ENCODE measurements around the gene CHST12. TPM values are rescaled to one million over a fixed set of nuclear protein-coding genes. Genes with fewer than 3 reads are reported as not detected.

CHST12 gene
- total and polyA plus RNA-seq, 10 of the 15 experiments (the other 5 are each of a cell fraction or from before 2014, with no cell fraction given): 0.05 to 14.2 (median 3.3) TPM

DNA sequence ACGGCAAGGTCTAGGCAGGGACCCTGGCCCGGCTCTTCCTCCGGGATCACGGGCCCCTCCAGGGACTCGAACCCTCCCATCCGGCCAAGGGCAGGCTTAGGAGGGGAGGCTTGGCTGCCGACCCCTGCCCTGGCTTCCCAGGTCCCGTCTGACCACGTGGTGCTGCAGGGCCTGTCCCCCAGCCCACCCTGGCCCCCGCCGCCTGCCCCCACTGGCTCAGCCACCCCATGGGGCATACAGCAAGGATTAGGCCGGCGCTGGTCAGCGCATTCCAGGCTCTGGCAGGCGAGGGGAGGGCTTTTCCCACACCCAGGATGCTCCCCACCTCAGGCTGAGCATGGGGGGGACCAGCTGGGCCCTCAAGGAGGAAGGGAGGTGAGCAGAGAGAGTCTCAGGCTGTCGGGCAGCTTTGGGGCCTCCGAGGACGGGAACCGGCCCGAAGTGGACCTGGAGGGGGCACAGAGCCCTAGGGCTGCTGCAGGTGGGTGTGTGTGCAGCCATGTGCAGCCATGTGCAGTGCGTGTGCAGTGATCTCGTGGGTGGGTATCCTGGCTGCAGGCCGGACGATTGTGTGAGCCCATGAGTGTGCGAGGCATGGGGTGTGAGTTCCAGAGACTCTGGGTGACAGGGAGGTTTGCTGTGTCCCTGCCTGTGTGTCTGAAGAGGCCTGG, 73.5 kb downstream of the CHST12 start (continued):
- TF ChIP-seq JUNB (IDR thresholded peaks at IDR 0.05) (no peak), RUNX3 (IDR thresholded peaks at IDR 0.05; ENCODE audit: low read length) (no peak)

GRCh38 chr7:2477447-2478398, 74.3 kb downstream of the CHST12 start:
- POLR2A ChIA-PET: no interaction called here
- WGBS (ENCODE audit: insufficient coverage, insufficient replicate concordance, low lambda C conversion rate, missing lambda C conversion rate): 32% methylated on average over 34 of the region's 34 CpGs
- intact Hi-C loops (cut with micrococcal nuclease; ENCODE audit: unreplicated experiment) (no loop called here), in situ Hi-C loops (cut with MboI) (no loop called here)
- no peaks in the 10 kb centered on the region for H3K36me3 ChIP-seq (ENCODE audit: control insufficient read depth in 2 of 2, insufficient read depth in 2 of 2, low read length in 1 of 2)
- no peak overlapping the region for H3K9ac ChIP-seq (ENCODE audit: control insufficient read depth, insufficient read depth, low read length)
- FAIRE-seq (no peak), DNase-seq (ENCODE audit: low read depth, low spot score) (no peak), ATAC-seq (peak; percentile 97)
- no peak overlapping the region for H2AFZ ChIP-seq (ENCODE audit: control insufficient read depth, low read depth, low read length)
- no peaks in the 10 kb centered on the region for H3K79me2 ChIP-seq (ENCODE audit: control insufficient read depth, insufficient read depth, low read length)
- SMC1A ChIA-PET (ENCODE audit: uncharacterized antibody, unreplicated experiment): no interaction called here
- CTCF ChIA-PET: interaction anchor here (0.8 to 1.4 kb wide), 3 partner anchors 26 to 173 kb away, joined by 3 read pairs; no protein-coding TSS in a partner anchor
- H3K9me3 ChIP-seq (replicated peaks; ENCODE audit: control insufficient read depth, insufficient read depth, low read length): no peaks in the 10 kb centered on the region; the same call in 2 of the 3 replicates
- BruUV-seq (replicated peaks): no TSS peak
- H3K4me1 ChIP-seq (ENCODE audit: control insufficient read depth, insufficient read depth, low read length): no peaks in the 10 kb centered on the region
- RAD21 ChIA-PET (ENCODE audit: unreplicated experiment): interaction anchor here (1.0 to 1.4 kb wide), 2 partner anchors 9 to 202 kb away, joined by 3 to 5 read pairs; no protein-coding TSS in a partner anchor
- H4K20me1 ChIP-seq (ENCODE audit: control insufficient read depth, insufficient read depth): no peaks in the 10 kb centered on the region
- no peak overlapping the region for H3K4me2 ChIP-seq (ENCODE audit: control insufficient read depth, insufficient read depth)
- no peak overlapping the region for H3K27ac ChIP-seq (ENCODE audit: control insufficient read depth, insufficient read depth)
- H3K4me3 ChIP-seq: no peak overlapping the region
- H3K27me3 ChIP-seq (replicated peaks in 1 of 2; ENCODE audit: control insufficient read depth in 2 of 2, insufficient read depth in 2 of 2, low read length in 1 of 2): no peaks in the 10 kb centered on the region
- TF ChIP-seq NFYB (IDR thresholded peaks at IDR 0.05; ENCODE audit: insufficient read depth, low read depth, low read length) (no peak), NFXL1 (IDR thresholded peaks at IDR 0.05; ENCODE audit: borderline replicate concordance) (no peak), ATF3 (IDR thresholded peaks at IDR 0.05; ENCODE audit: borderline replicate concordance, extremely low read depth, low read depth, low read length) (no peak), EZH2 (IDR thresholded peaks at IDR 0.05; ENCODE audit: borderline replicate concordance, control insufficient read depth, low read depth, low read length) (no peak), SKIL (IDR thresholded peaks at IDR 0.05; ENCODE audit: low read depth, poor library complexity, severe bottlenecking) (no peak), RAD21 (IDR thresholded peaks at IDR 0.05; ENCODE audit: insufficient read depth, low read depth, low read length) (peak; percentile 49; the same call in 1 of the 2 replicates), SUPT20H (IDR thresholded peaks at IDR 0.05; ENCODE audit: borderline replicate concordance, control insufficient read depth, low read depth, low read length) (no peak), SMC3 (IDR thresholded peaks at IDR 0.05; ENCODE audit: borderline replicate concordance, low read length) (peak; percentile 39; the same call in 1 of the 2 replicates), MYB (IDR thresholded peaks at IDR 0.05; ENCODE audit: borderline replicate concordance, low read depth, low read length) (no peak), BHLHE40 (IDR thresholded peaks at IDR 0.05; ENCODE audit: borderline replicate concordance in 1 of 2, low read depth in 2 of 2, low read length in 1 of 2) (peak in 1 of 2 experiments; percentile 37; a peak in 1 of 4 replicates)

Data from GM12878 (cell line).